IMR-90 (cell line): ENCODE measurements around the gene CYB5D1. TPM values are rescaled to one million over a fixed set of nuclear protein-coding genes. Genes with fewer than 3 reads are reported as not detected.

Source experiments
- CHD1 ChIP-seq: IDR thresholded peaks from 2 replicates; pipeline ENCODE4 v1.6.1; 2012; ENCODE audit warnings: low read depth, low read length, improper control_type of control experiment
- RAD21 ChIP-seq: IDR thresholded peaks from 2 replicates; pipeline ENCODE4 v1.6.1; 2012; ENCODE audit warnings: low read length, improper control_type of control experiment
- RCOR1 ChIP-seq: IDR thresholded peaks from 2 replicates; pipeline ENCODE4 v1.6.1; 2012; ENCODE audit warnings: mild to moderate bottlenecking, low read length, improper control_type of control experiment; ENCODE audit not compliant: insufficient replicate concordance
- polyA plus RNA-seq, 3 experiments: library from polyadenylated mRNA; depleted of rRNA; stranded (reverse); fragments of >200 nt; gene quantifications; 2 replicates each; pipeline ENCODE4 v1.2.3, GENCODE V29; 2012; ENCODE audit warnings: low replicate concordance in 1 of 3
- total RNA-seq: library from RNA; depleted of rRNA; stranded (reverse); fragments of >200 nt; gene quantifications from 2 replicates; pipeline ENCODE4 v1.2.3, GENCODE V29; 2012

The CYB5D1 gene
- total and polyA plus RNA-seq, 2 of the 4 experiments (the other 2 are of a cell fraction): 8.8 to 10.8 TPM

DNA sequence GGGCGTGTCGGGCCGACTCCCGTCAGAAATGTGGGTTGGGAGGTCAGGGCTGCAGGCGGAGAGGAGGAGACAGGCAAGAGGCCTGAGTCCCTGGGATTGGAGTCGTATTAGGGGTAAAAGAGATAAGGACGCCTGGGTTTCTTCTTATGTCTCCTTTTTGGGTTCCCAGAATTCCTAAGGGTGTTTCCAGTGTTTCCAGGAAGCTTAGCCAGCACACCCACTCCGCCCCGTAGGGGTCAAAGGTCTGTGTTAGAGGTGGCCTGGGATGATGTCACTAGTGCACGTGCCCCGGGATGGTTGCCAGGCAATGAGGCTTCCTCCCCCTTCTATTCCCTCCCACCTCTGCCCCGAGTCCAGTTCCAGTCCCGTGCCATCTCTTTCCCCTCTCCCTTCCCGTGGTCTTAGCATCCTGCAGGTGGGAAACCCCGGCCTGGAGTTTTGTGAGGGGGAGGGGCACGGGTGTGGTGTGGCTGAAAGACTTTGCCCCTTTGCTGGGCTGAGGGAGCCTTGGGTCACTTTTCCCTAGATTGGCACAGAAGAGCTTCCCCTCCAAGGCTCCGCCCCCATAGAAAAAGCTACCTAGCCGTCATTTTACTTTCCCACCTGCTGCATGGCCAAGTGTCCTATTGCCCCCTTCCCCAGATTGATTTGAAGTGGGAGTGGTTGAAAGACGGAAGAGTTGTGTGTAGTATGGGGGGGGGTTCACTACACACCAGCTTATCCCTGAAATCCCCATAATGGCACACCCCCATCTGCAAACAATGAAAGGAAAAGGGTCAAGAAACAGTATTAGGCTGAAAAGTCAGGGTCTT is 21.0 kb upstream of the CYB5D1 start (continued):
- TF ChIP-seq RAD21: no peak
- no peak; the same call in 1 of the 2 replicates for TF ChIP-seq CHD1
- TF ChIP-seq RCOR1: peak; percentile 53
